Uterus (tissue), 4 donors: ENCODE measurements around the gene FLT1. TPM values are rescaled to one million over a fixed set of nuclear protein-coding genes. Genes with fewer than 3 reads are reported as not detected.

Source experiments
- DNase-seq, 2 donors: peaks; one replicate each; pipeline ENCODE4 v3.0.0-alpha.2; 2019 to 2020
- H3K27ac ChIP-seq, 2 donors: fragments of 200-600 bp; sonication (generic); 1 replicate in 1 of 2; 2 replicates in 1 of 2; pipeline ENCODE4 v1.5.1; 2016 to 2018
- H3K27me3 ChIP-seq, 2 donors: fragments of 200-600 bp; sonication (generic); one replicate each; pipeline ENCODE4 v1.5.1; 2018 to 2019; ENCODE audit warnings: control low read depth in 1 of 2
- H3K36me3 ChIP-seq, 2 donors: fragments of 200-600 bp; sonication (generic); one replicate each; pipeline ENCODE4 v1.5.1; 2019; ENCODE audit warnings: control low read depth in 1 of 2
- H3K4me1 ChIP-seq, 2 donors: fragments of 200-600 bp; sonication (generic); one replicate each; pipeline ENCODE4 v1.5.1; 2018 to 2019; ENCODE audit warnings: control low read depth in 1 of 2
- H3K4me3 ChIP-seq, 2 donors: fragments of 200-600 bp; sonication (generic); 1 replicate in 1 of 2; 2 replicates in 1 of 2; pipeline ENCODE4 v1.5.1; 2018 to 2019; ENCODE audit warnings: mild to moderate bottlenecking in 1 of 2
- H3K9me3 ChIP-seq, 2 donors: fragments of 200-600 bp; sonication (generic); one replicate each; pipeline ENCODE4 v1.5.1; 2019; ENCODE audit warnings: control low read depth in 1 of 2
- CTCF ChIP-seq, 4 experiments: fragments of 200-600 bp in 2 of 4; fragments of 450-650 bp in 2 of 4; sonication (generic) in 2 of 4; IDR thresholded peaks; one replicate each; pipeline ENCODE4 v1.5.1; 2016 to 2019; ENCODE audit warnings: antibody characterized with exemption in 4 of 4, mild to moderate bottlenecking in 2 of 4, moderate library complexity in 1 of 4
- POLR2A ChIP-seq, 2 donors: fragments of 450-650 bp; IDR thresholded peaks; one replicate each; pipeline ENCODE4 v1.6.1; 2016; ENCODE audit warnings: antibody characterized with exemption in 2 of 2, mild to moderate bottlenecking in 1 of 2, moderate library complexity in 1 of 2
- intact Hi-C: fragments of 100-400 bp; cut with DNase I; formaldehyde crosslinking; loops from one replicate; pipeline ENCODE4 v1.15.1; 2023; ENCODE audit warnings: low total_unique reads
- total RNA-seq, 4 donors: library from RNA; depleted of rRNA in 3 of 4; stranded (reverse); fragments of >200 nt in 3 of 4; gene quantifications; one replicate each; pipeline versions ENCODE4 v1.1.0 to v1.2.4, GENCODE V29; 2014 to 2023
- donor health status: DM: yes; HTN: yes; CAD: no.

FLT1 gene
- total RNA-seq, 4 donors from 2014 or later = 53.2 to 95.3 (median 62.0) TPM

DNA sequence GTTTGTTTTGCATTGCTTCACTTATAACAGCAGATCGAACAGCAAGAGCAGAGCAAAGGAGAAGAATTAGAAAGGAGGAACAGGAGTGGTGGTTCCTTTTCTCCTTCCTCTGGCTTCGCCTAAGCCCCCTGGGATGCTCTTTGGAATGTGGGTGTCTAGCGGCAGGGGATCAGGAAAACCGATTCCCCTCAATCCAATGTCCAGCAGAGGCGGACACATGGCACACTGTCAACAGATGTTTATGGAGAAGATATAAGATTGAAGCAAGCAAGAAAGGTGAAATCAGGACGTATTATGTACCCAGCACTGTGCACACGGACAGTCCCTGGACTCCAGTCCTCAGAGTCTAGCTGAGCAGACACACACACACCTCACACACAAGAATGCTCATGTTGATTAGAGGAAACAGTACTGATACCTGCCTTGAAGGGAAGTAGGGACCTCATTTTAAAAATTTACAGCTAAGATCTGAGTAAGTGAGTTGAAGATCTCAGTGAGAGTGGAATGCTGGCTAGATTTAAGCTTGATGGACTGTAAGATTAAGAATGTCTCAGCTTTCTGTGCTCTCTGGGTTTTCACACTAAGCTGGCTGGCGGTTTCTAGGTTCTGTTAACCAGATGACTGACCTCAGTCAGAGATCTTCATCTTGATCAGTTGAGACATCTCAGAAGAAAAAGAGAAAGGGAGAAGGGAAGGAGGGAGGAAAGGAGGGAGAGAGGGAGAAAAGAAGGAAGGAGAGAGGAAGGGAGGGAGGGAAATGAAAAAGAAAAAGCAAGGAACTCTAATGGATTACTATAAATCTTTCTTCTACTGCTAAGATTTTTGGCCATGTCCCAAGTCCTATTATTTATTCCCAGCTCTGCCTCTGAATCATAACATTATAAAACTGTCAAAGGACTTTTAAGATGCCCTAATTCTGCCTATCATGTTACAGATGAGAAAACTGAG is 44.8 kb downstream of the FLT1 start:
- DNase-seq = no peak
- no peaks in the 10 kb centered on the region for H3K9me3 ChIP-seq
- H3K27me3 ChIP-seq = no peaks in the 10 kb centered on the region
- H3K36me3 ChIP-seq = no peaks in the 10 kb centered on the region
- no peaks in the 10 kb centered on the region for H3K4me1 ChIP-seq
- intact Hi-C loops = no loop called here
- H3K27ac ChIP-seq = no peak overlapping the region
- no peak overlapping the region for H3K4me3 ChIP-seq
- no peak for TF ChIP-seq POLR2A (IDR thresholded peaks at IDR 0.05)
- TF ChIP-seq CTCF (IDR thresholded peaks at IDR 0.05) = no peak

- DNase-seq = no peak
- H3K36me3 ChIP-seq = no peaks in the 10 kb centered on the region
- no peaks in the 10 kb centered on the region for H3K9me3 ChIP-seq
- H3K4me1 ChIP-seq = no peaks in the 10 kb centered on the region
- no peaks in the 10 kb centered on the region for H3K27me3 ChIP-seq
- intact Hi-C loops = no loop called here
- H3K27ac ChIP-seq = no peak overlapping the region
- no peak overlapping the region for H3K4me3 ChIP-seq
- TF ChIP-seq CTCF (IDR thresholded peaks at IDR 0.05) (no peak), POLR2A (IDR thresholded peaks at IDR 0.05) (no peak)
These were observed 46.1 kb downstream of the FLT1 start for GRCh38 chr13:28448651-28449358.

- Histone ChIP-seq H3K27me3 (no peaks in the 10 kb centered on the region), H3K9me3 (no peaks in the 10 kb centered on the region), H3K4me1 (no peaks in the 10 kb centered on the region), H3K27ac (no peak overlapping the region), H3K4me3 (no peak overlapping the region), H3K36me3 (no peaks in the 10 kb centered on the region)
- DNase-seq = no peak
- no peak for TF ChIP-seq CTCF (IDR thresholded peaks at IDR 0.05)
- TF ChIP-seq POLR2A (IDR thresholded peaks at IDR 0.05) = no peak
- intact Hi-C loops = no loop called here
These were observed 46.9 kb downstream of the FLT1 start for GRCh38 chr13:28447989-28448388.

GRCh38 chr13:28447206-28447605 is 47.7 kb downstream of the FLT1 start:
- no peak overlapping the region for H3K27ac ChIP-seq
- no peaks in the 10 kb centered on the region for H3K4me1 ChIP-seq
- H3K4me3 ChIP-seq = no peak overlapping the region
- DNase-seq = no peak
- TF ChIP-seq POLR2A (IDR thresholded peaks at IDR 0.05) (no peak), CTCF (IDR thresholded peaks at IDR 0.05) (no peak)
- H3K9me3 ChIP-seq = no peaks in the 10 kb centered on the region
- intact Hi-C loops = no loop called here
- no peaks in the 10 kb centered on the region for H3K27me3 ChIP-seq
- no peaks in the 10 kb centered on the region for H3K36me3 ChIP-seq

DNA sequence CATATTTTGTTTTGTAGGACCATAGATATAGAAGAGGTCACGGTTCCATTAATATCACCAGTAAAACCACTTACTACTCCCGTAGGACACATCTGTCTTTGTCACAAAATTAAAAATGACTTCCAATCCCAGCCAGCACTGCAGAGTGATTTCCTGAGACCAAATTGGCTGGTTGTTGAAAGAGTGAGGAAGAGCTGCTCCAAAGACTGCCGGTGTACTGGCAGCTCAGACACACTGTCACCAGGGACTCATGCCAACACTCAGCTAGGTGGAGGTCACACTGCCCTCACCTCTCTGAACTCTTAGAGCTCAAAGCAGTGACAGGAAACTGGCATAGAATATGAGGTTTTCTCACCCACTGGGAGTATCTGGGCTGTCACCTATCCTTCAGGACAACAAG is 52.1 kb downstream of the FLT1 start:
- no peaks in the 10 kb centered on the region for H3K4me1 ChIP-seq
- no peaks in the 10 kb centered on the region for H3K27me3 ChIP-seq
- DNase-seq = peak in 1 of 2 donors; percentile 30
- no peak overlapping the region for H3K27ac ChIP-seq
- H3K9me3 ChIP-seq = no peaks in the 10 kb centered on the region
- no peaks in the 10 kb centered on the region for H3K36me3 ChIP-seq
- intact Hi-C loops = no loop called here
- no peak overlapping the region for H3K4me3 ChIP-seq
- TF ChIP-seq CTCF (IDR thresholded peaks at IDR 0.05) = no peak
- no peak for TF ChIP-seq POLR2A (IDR thresholded peaks at IDR 0.05)
